NCI-H524 treated with DMSO at 0.1 percent for 48 hours (cell line): ENCODE data around the gene DLX4.

ENCODE experiments used
- DNase-seq: peaks from one replicate; lab custom pipeline; 2025; lab: John Stamatoyannopoulos, UW

The DLX4 gene

GRCh38 chr17:49987290-49987585 is 18.2 kb downstream of the DLX4 start:
- no peak for DNase-seq

GRCh38 chr17:49987681-49988441 is 18.9 kb downstream of the DLX4 start:
- DNase-seq = peak; percentile 71

GRCh38 chr17:49989518-49989880 is 20.5 kb downstream of the DLX4 start:
- no peak for DNase-seq

- no peak for DNase-seq
Observed at GRCh38 chr17:49990331-49990730, 21.3 kb downstream of the DLX4 start.

GRCh38 chr17:49990921-49991320 is 21.9 kb downstream of the DLX4 start:
- DNase-seq = no peak

GRCh38 chr17:49991409-49991808 is 22.4 kb downstream of the DLX4 start:
- DNase-seq = no peak

- no peak for DNase-seq
Observed at GRCh38 chr17:49992191-49992932, 23.4 kb downstream of the DLX4 start.

- no peak for DNase-seq
Observed at GRCh38 chr17:49992933-49993422, 24.0 kb downstream of the DLX4 start.

- no peak for DNase-seq
Observed at GRCh38 chr17:49993423-49994060, 24.6 kb downstream of the DLX4 start.

GRCh38 chr17:49994085-49995054 is 25.4 kb downstream of the DLX4 start:
- no peak for DNase-seq

GRCh38 chr17:49995055-49995738 is 26.2 kb downstream of the DLX4 start, which contains the start of gene DLX3:
Gene DLX3, minus strand, starts transcription at chr17:49995224. Its CDS starts 226 bp downstream, at chr17:49994998.
- peak; percentile 77 for DNase-seq

GRCh38 chr17:49996121-49996494 is 27.1 kb downstream of the DLX4 start:
- DNase-seq = no peak

GRCh38 chr17:49996495-49997300 is 27.7 kb downstream of the DLX4 start:
- peak; percentile 21 for DNase-seq

GRCh38 chr17:49997301-49997650 is 28.3 kb downstream of the DLX4 start:
- DNase-seq = no peak

- peak; percentile 32 for DNase-seq
Observed at GRCh38 chr17:49997773-49998703, 29.0 kb downstream of the DLX4 start.

GRCh38 chr17:49998836-49999511 is 30.0 kb downstream of the DLX4 start:
- DNase-seq = no peak

- no peak for DNase-seq
Observed at GRCh38 chr17:50003911-50004310, 34.9 kb downstream of the DLX4 start.

GRCh38 chr17:50009282-50009681 is 40.3 kb downstream of the DLX4 start:
- DNase-seq = no peak

GRCh38 chr17:50013079-50013478 is 44.1 kb downstream of the DLX4 start:
- no peak for DNase-seq
